GM04503 (cell line): ENCODE data around the gene FYB2.

Source experiments
- DNase-seq: peaks from one replicate; pipeline ENCODE4 v3.0.0-alpha.2; 2012; ENCODE audit warnings: low read depth

FYB2 gene

GRCh38 chr1:56712150-56712549 is 107.1 kb downstream of the FYB2 start:
- DNase-seq, result no peak

GRCh38 chr1:56710646-56711045 is 108.6 kb downstream of the FYB2 start:
- DNase-seq, result peak; percentile 32

GRCh38 chr1:56709995-56710394 is 109.2 kb downstream of the FYB2 start:
- no peak for DNase-seq

- no peak for DNase-seq
Measured at GRCh38 chr1:56709269-56709880, 109.8 kb downstream of the FYB2 start.

GRCh38 chr1:56707379-56707778 is 111.8 kb downstream of the FYB2 start:
- no peak for DNase-seq

GRCh38 chr1:56703747-56704146 is 115.5 kb downstream of the FYB2 start:
- no peak for DNase-seq

- DNase-seq, result no peak
Measured at GRCh38 chr1:56696663-56697062, 122.5 kb downstream of the FYB2 start.

- DNase-seq, result no peak
Measured at GRCh38 chr1:56688522-56689026, 130.6 kb downstream of the FYB2 start.

- no peak for DNase-seq
Measured at GRCh38 chr1:56686169-56686568, 133.0 kb downstream of the FYB2 start.

GRCh38 chr1:56683569-56683968 is 135.6 kb downstream of the FYB2 start:
- DNase-seq, result no peak

GRCh38 chr1:56676571-56677035 is 142.6 kb downstream of the FYB2 start:
- DNase-seq, result peak; percentile 36

- no peak for DNase-seq
Measured at GRCh38 chr1:56675763-56676162, 143.4 kb downstream of the FYB2 start.

GRCh38 chr1:56672579-56672978 is 146.6 kb downstream of the FYB2 start:
- DNase-seq, result no peak

- DNase-seq, result no peak
Measured at GRCh38 chr1:56671542-56671941, 147.7 kb downstream of the FYB2 start.

- no peak for DNase-seq
Measured at GRCh38 chr1:56671085-56671484, 148.1 kb downstream of the FYB2 start.

GRCh38 chr1:56670350-56670749 is 148.9 kb downstream of the FYB2 start:
- DNase-seq, result no peak
